Vagina (tissue), 2 donors: Measurements from ENCODE around the gene SDK2. TPM values are rescaled to one million over a fixed set of nuclear protein-coding genes. Genes with fewer than 3 reads are reported as not detected.

Experiments used
- DNase-seq, 2 donors: peaks; one replicate each; pipeline ENCODE4 v3.0.0-alpha.2; 2017; ENCODE audit errors: extremely low spot score in 2 of 2
- H3K27ac ChIP-seq: fragments of 200-600 bp; sonication (generic); one replicate; pipeline ENCODE4 v1.5.1; 2019
- H3K27me3 ChIP-seq: fragments of 200-600 bp; sonication (generic); one replicate; pipeline ENCODE4 v1.5.1; 2019
- H3K36me3 ChIP-seq, 2 donors: fragments of 200-600 bp; sonication (generic); one replicate each; pipeline ENCODE4 v1.5.1; 2017 to 2019
- H3K4me1 ChIP-seq: fragments of 200-600 bp; sonication (generic); one replicate; pipeline ENCODE4 v1.5.1; 2019
- H3K4me3 ChIP-seq, 2 donors: fragments of 200-600 bp; sonication (generic); 1 replicate in 1 of 2; 2 replicates in 1 of 2; pipeline ENCODE4 v1.5.1; 2016 to 2019
- H3K9me3 ChIP-seq: fragments of 200-600 bp; sonication (generic); one replicate; pipeline ENCODE4 v1.5.1; 2019
- CTCF ChIP-seq, 3 experiments: fragments of 450-650 bp in 2 of 3; fragments of 200-600 bp in 1 of 3; sonication (generic) in 1 of 3; IDR thresholded peaks; one replicate each; pipeline ENCODE4 v1.5.1; 2017 to 2019; ENCODE audit warnings: antibody characterized with exemption in 3 of 3, mild to moderate bottlenecking in 2 of 3, moderate library complexity in 2 of 3
- POLR2A ChIP-seq, 2 donors: fragments of 450-650 bp; IDR thresholded peaks; one replicate each; pipeline ENCODE4 v1.6.1; 2017; ENCODE audit warnings: antibody characterized with exemption in 2 of 2, mild to moderate bottlenecking in 2 of 2, moderate library complexity in 2 of 2
- POLR2AphosphoS5 ChIP-seq, 2 donors: sonication (generic); formaldehyde crosslinking; IDR thresholded peaks; one replicate each; pipeline ENCODE4 v1.9.0; 2017; ENCODE audit warnings: antibody characterized with exemption in 2 of 2, mild to moderate bottlenecking in 2 of 2, low read depth in 1 of 2; ENCODE audit not compliant: insufficient read depth in 1 of 2
- intact Hi-C: fragments of 100-400 bp; cut with DNase I; formaldehyde crosslinking; loops from one replicate; pipeline ENCODE4 v1.15.1; 2023
- total RNA-seq: library from RNA; depleted of rRNA; stranded (reverse); fragments of >200 nt; gene quantifications from one replicate; pipeline ENCODE4 v1.2.3, GENCODE V29; 2016

The SDK2 gene
- total RNA-seq, 1 donor from 2014 or later: 1.7 TPM

GRCh38 chr17:73471924-73472323 lies 172.3 kb downstream of the SDK2 start:
- H3K36me3 ChIP-seq: no peaks in the 10 kb centered on the region
- H3K27ac ChIP-seq: no peak overlapping the region
- intact Hi-C loops: loop anchor here (1.0 kb wide), 1 partner anchor 30 kb away; no protein-coding TSS in a partner anchor
- TF ChIP-seq POLR2A (IDR thresholded peaks at IDR 0.05): no peak
- no peak for TF ChIP-seq POLR2AphosphoS5 (IDR thresholded peaks at IDR 0.05; ENCODE audit: insufficient read depth in 1 of 2, low read depth in 1 of 2)
- TF ChIP-seq CTCF (IDR thresholded peaks at IDR 0.05): no peak
- peaks cover 8% of the 10 kb centered on the region for H3K4me1 ChIP-seq
- H3K4me3 ChIP-seq: no peak overlapping the region
- no peaks in the 10 kb centered on the region for H3K9me3 ChIP-seq
- no peak for DNase-seq
- H3K27me3 ChIP-seq: no peaks in the 10 kb centered on the region

- H3K36me3 ChIP-seq: no peaks in the 10 kb centered on the region
- H3K9me3 ChIP-seq: no peaks in the 10 kb centered on the region
- no peaks in the 10 kb centered on the region for H3K27me3 ChIP-seq
- no peak for DNase-seq
- H3K4me3 ChIP-seq: no peak overlapping the region
- H3K4me1 ChIP-seq: peaks cover 8% of the 10 kb centered on the region
- no peak for TF ChIP-seq CTCF (IDR thresholded peaks at IDR 0.05)
- no peak for TF ChIP-seq POLR2A (IDR thresholded peaks at IDR 0.05)
- no peak for TF ChIP-seq POLR2AphosphoS5 (IDR thresholded peaks at IDR 0.05; ENCODE audit: insufficient read depth in 1 of 2, low read depth in 1 of 2)
- intact Hi-C loops: no loop called here
- no peak overlapping the region for H3K27ac ChIP-seq
These were observed 173.9 kb downstream of the SDK2 start for GRCh38 chr17:73470316-73470826.

GRCh38 chr17:73469311-73469710 lies 174.9 kb downstream of the SDK2 start:
- no peaks in the 10 kb centered on the region for H3K27me3 ChIP-seq
- no peaks in the 10 kb centered on the region for H3K36me3 ChIP-seq
- no peak for DNase-seq
- H3K4me3 ChIP-seq: no peak overlapping the region
- intact Hi-C loops: no loop called here
- H3K4me1 ChIP-seq: peaks cover 5% of the 10 kb centered on the region
- no peak overlapping the region for H3K27ac ChIP-seq
- H3K9me3 ChIP-seq: no peaks in the 10 kb centered on the region
- TF ChIP-seq POLR2AphosphoS5 (IDR thresholded peaks at IDR 0.05; ENCODE audit: insufficient read depth in 1 of 2, low read depth in 1 of 2): no peak
- no peak for TF ChIP-seq CTCF (IDR thresholded peaks at IDR 0.05)
- TF ChIP-seq POLR2A (IDR thresholded peaks at IDR 0.05): no peak

- no peak for DNase-seq
- H3K4me1 ChIP-seq: no peaks in the 10 kb centered on the region
- no peak overlapping the region for H3K27ac ChIP-seq
- no peaks in the 10 kb centered on the region for H3K27me3 ChIP-seq
- H3K4me3 ChIP-seq: no peak overlapping the region
- no peak for TF ChIP-seq POLR2AphosphoS5 (IDR thresholded peaks at IDR 0.05; ENCODE audit: insufficient read depth in 1 of 2, low read depth in 1 of 2)
- no peak for TF ChIP-seq CTCF (IDR thresholded peaks at IDR 0.05)
- no peak for TF ChIP-seq POLR2A (IDR thresholded peaks at IDR 0.05)
- H3K36me3 ChIP-seq: no peaks in the 10 kb centered on the region
- intact Hi-C loops: no loop called here
- H3K9me3 ChIP-seq: no peaks in the 10 kb centered on the region
These were observed 176.0 kb downstream of the SDK2 start for GRCh38 chr17:73468221-73468620.

GRCh38 chr17:73467651-73468050 lies 176.6 kb downstream of the SDK2 start:
- Histone ChIP-seq H3K4me3 (no peak overlapping the region), H3K4me1 (no peaks in the 10 kb centered on the region), H3K27me3 (no peaks in the 10 kb centered on the region), H3K9me3 (no peaks in the 10 kb centered on the region), H3K36me3 (no peaks in the 10 kb centered on the region), H3K27ac (no peak overlapping the region)
- intact Hi-C loops: no loop called here
- TF ChIP-seq POLR2A (IDR thresholded peaks at IDR 0.05) (no peak), CTCF (IDR thresholded peaks at IDR 0.05) (no peak), POLR2AphosphoS5 (IDR thresholded peaks at IDR 0.05; ENCODE audit: insufficient read depth in 1 of 2, low read depth in 1 of 2) (no peak)
- no peak for DNase-seq
